Measurements from ENCODE around the gene AGAP1.

GRCh38 chr2:235690809-235691450 is 197.1 kb downstream of the AGAP1 start:
- no peak for TF ChIP-seq CTCF (IDR thresholded peaks at IDR 0.05)
- no peak for TF ChIP-seq EZH2 (IDR thresholded peaks at IDR 0.05)
- TF ChIP-seq EZH2phosphoT487 (IDR thresholded peaks at IDR 0.05) = no peak

All from neural progenitor cell (in vitro differentiated cells).